Measurements from ENCODE around the gene PRF1.

The PRF1 gene

DNA sequence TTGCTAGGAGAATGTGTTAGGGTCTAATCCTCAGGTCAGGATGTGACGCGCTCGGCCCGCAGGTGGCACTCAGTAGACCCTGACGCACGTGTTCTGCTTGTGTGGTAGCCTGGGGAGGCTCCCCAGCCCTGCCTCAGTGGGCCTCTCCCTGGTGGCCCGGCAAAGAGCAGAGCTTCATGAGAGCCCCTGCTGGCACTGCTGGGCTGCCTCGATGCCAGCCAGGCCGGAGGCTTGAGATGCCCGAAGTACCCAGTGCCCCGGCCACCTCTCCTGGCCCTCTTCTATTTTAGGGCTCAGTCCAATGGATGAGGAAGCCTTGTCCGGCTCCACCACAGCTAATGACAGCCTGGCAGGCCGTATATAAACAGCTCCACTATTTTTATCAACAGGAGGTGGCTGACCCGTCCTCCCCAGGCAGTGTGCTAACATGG is 42.0 kb downstream of the PRF1 start:
- no peak for DNase-seq (ENCODE audit: low read depth)

DNA sequence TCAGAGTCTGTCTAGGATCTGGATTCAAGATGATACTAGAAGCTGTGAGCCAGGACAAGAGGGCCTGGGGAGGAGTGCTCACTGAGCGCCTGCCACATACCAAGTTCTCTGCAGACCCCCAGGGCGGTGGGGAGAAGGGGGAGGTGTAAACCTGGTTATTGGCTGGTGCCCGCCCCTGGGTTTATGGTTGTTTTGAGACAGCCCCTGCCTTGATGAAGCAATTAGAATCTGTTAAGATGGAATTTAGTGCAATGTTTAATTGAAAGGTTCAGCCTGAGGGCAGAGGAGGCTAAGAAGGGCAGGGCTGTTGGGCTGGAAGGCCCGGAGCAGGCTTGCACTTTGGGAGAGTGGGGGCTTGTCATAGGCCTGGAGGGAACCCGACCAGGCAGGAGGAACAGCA is 42.7 kb downstream of the PRF1 start:
- DNase-seq (ENCODE audit: low read depth) = no peak

DNA sequence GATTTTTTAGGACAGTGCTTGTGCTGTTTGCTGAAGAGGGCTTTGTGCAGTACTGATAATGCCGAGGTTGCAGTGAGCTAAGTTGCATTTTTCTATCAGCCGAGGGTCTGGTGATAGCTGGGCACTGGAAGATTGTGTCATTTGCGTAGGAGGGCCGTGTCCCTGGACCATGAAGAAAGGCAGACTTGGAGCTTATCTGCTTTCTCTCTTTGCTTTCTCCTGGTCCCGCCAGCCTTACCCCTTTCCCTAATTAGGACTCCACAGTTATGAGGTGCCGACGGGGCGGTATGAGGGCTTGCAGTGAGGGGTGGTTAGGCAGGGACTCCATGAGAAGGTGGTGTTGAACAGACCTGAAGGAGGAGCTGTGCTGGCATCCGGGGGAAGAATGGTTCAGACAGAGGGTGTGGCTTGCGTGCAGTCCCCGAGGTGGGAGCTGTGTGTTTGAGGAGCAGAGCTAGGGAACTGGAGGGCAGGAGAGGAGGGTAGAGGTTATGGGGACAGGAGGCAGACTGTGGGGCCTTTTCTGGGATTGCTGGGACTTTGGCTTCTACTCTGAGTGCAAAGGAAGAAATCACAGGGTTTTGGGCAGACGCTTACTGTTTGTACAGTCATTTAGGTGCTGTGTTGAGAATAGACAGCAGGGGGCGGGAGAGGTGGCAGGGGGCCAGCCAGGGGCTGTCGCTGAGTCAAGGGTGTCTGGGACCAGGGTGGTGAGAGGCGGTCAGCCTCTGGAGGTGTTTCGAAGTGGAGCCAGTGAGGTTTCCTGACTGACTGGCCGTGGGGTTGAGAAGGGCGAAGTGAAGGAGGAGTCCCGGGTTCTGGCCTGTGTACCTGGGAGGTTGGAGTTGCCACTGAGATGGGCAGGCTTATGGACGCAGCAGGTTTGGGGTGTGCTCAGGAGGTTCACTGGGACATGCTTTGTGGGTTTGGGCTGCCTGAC is 43.4 kb downstream of the PRF1 start:
- DNase-seq (ENCODE audit: low read depth) = no peak

DNA sequence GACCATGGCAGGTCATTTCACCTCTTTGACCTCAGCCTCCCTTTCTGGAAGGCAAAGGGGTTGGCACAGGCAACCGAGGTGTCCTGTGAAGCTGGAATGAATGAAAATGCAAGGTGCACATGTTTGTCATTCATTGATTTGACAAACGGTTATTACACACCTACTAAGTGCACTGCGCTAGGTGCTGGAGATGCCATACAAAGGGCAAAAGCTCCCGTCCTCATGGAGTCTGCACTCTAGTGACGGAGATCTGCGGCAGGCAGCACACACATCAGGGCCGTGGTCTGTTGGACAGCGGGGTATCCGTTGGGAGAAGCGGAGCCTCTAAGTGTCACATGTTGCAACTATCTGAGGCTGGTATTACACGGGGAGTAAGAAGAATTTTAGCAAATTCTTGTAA is 44.2 kb downstream of the PRF1 start:
- no peak for DNase-seq (ENCODE audit: low read depth)

DNA sequence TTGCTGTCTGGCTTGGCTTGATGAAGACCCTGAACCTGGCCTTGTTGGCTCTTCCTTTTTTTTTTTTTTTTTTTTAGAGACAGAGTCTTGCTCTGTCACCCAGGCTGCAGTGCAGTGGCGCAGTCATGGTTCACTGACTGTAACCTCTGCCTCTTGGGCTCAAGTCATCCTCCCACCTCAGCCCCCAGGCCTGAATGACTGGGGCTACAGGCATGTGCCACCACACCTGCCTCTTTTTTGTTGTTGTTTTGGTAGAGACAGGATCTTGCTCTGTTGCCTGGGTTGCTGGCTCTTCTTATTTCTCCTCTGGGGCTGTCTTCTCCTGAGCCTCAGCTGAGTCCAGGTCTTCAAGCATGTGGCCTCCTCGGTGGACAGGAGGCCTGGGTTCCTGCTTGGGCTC is 44.7 kb downstream of the PRF1 start:
- DNase-seq (ENCODE audit: low read depth) = no peak

DNA sequence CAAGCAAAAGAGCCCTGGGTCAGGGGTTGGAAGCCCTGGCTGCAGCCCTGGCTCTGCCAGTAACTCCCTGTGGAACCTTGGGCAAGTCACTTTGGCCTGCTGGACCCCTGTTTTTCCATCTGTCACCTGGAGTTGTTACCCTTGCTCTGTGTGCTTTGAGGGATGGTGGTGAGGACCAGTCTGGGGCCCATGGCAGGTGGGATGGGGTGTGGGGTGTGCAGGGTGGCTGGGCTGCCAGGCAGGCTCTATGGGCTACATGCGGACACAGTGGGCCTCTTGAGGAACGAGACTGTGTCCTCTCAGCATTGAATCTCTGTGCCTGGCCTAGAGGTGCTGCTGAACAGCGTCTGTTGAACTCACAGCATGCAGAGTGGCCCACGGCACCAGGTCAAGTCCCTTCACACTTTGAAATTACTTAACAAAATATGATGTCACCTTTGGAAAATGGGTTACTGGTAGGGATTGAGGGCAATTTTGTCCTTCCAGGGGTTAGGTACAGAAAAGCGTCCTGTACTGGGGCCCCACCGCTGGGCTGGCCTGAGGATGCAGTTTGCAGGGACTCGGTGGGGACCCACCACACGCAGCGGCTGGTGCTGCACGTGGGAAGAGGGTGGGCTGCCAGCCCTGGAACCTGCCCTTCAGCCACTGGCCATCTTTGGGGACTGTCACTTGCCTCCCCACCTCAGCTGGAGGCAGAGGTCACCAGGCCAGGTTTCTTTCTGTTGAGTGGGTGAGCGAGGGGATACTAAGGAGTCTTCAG is 45.3 kb downstream of the PRF1 start:
- DNase-seq (ENCODE audit: low read depth) = no peak

DNA sequence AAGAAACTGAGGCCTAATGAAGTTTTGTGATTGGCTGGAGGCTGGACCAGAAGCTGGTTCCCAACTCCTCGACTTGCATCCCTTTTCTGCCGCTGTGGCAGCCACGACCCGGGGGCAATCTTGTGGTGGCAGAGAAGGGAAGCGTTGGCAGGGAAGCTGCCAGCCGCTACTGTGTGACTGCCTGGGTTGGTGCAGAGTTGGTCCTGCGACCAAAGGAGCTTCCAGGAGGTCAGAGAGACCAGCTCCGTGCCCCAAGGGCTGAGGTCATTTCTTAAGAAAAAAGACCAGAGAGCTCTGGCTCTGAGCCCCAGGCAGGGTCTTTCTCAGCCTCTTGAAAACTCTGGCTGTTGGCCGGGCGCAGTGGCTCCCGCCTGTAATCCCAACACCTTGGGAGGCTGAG is 47.2 kb downstream of the PRF1 start:
- no peak for DNase-seq (ENCODE audit: low read depth)

DNA sequence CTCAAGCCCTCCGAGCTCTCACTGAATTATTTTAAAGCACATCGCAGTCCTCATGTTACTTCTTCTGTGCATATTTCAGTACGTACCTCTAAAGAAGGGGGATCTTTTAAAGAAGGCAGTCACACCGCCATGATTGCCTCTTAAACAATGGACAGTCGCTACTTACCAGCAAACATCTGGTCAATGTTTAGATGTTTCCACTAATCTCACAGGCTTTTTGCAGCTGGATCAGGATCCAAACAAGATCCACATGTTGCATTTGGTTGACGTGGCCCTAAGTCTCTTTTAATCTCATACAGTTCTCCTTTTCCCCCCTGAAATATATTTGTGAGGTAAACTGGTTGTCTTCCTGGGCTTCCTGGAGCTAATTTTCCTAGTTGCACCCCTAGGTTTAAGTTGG is 50.0 kb downstream of the PRF1 start:
- no peak for DNase-seq (ENCODE audit: low read depth)

DNA sequence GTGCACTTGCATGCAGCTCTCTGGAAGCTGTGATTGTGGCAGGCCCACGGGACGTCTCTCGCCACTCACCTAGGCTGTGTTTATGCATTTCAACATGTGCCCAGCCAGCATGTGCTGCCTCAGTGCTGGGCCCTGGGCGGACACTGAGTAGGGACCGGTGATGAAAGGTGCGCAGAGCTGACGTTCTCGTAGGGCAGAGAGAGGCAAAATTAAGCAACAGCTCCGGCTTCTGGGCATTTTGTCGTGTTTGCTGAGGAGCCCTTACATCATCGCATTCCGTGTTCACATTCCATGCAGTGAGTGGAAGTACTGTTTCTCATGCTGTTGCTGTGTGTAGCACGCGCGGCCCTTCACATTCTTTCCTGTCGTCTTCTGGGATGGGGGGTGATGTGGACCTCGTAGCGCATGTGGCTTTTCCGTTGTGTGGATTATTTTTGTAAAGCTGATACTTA is 50.5 kb downstream of the PRF1 start:
- peak; percentile 92 for DNase-seq (ENCODE audit: low read depth)

DNA sequence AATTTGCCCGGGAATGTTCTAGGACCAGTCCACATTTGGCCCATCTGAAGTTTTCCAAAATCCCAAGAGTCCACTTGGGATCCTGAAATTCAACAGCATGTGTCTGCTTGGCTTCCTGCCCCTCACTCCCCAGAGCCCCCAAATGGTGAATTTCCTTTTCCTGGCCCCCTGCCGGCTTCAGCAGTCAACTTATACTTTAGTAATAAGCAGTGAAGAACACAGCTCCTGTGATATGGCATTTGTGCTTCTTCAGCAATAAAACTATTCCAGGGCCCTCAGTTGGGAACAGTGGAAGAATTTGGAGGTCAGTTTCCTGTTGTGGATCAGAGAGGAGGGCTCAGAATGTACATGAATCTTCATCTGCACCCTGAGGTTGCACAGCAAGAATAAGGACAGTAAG is 51.1 kb downstream of the PRF1 start:
- no peak for DNase-seq (ENCODE audit: low read depth)

DNA sequence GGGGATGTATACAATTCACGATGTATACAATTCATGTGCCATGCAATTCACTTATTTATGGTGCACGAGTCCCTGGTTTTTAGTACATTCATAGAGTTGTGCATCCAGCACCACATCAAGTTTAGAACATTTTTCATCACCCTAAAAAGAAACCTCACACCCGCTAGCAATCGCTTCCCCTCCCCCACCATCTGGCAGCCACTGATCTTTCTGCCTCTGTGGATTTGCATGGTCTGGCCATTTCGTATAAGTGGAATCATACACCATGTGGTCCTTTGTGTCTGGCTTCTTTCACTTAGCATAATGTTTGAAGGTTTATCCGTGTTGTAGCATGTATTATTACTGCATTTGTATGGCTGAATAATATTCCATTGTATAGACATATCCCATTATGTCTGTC is 52.1 kb downstream of the PRF1 start:
- no peak for DNase-seq (ENCODE audit: low read depth)

DNA sequence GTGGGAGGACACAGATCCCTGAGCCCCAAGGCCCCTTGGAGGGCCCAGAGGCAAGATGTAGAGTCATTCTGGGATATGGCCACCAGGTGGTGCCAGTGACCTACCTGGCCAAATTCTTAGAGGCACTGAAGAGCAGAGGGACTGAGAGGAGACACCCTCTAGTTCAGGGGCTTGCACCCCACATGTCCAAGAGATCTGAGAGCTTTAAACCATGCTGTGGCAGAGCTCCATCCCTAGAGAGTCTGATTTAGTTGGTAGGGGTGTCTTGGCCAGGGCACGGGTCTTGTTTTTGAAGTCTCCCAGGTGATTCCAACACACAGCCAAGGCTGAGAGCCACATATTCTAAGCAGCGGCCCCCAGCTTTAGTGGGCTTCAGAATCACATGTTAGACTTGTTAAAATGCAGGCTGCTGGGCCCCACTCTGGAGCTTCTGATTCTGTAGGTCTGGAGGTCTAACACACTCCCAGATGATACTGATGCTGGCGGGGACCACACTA is 52.5 kb downstream of the PRF1 start:
- DNase-seq (ENCODE audit: low read depth) = no peak

DNA sequence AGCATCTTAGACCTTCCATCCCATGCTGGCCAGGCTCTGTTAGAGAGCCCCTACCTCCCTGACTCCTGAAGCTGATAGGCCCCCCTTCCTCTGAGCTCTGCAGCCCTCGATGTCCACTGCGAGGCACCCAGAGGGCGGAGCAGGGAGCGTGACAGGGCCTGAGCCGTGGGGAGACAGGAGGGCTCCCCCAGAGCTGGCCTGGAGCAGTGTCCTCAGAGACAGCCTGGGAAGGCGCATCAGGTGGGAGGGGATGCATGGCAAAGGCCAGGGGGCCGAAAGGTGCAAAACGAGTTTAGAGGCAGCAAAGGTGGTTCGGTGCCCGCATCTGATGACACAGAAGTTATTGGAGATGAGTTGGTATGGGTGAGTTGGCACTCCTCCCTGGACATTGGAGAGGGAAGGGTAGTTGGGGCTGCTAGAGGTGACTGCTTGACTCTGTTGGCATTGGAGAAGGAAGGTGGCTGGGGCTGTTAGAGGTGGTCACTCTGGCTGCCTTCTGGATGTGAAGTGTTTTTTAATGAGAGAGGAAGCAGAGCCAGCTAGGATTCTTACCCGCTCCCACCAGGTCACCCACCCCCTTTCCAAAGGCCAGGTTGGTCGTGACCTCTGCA is 53.1 kb downstream of the PRF1 start:
- no peak for DNase-seq (ENCODE audit: low read depth)
